HepG2 (cell line): Measurements from ENCODE around the gene CHN2. TPM values are rescaled to one million over a fixed set of nuclear protein-coding genes. Genes with fewer than 3 reads are reported as not detected.

Experiments
- ARNT ChIP-seq: fragments of 450-650 bp; IDR thresholded peaks from 2 replicates; pipeline ENCODE4 v1.6.1; 2017
- BATF2 ChIP-seq: sonication (generic); formaldehyde crosslinking; IDR thresholded peaks from 2 replicates; pipeline ENCODE4 v1.8.0; 2022; ENCODE audit warnings: mild to moderate bottlenecking, missing genetic modification reagents, moderate library complexity
- BRD4 ChIP-seq: sonication (generic); formaldehyde crosslinking; IDR thresholded peaks from 2 replicates; pipeline ENCODE4 v1.4.0; 2020; ENCODE audit warnings: missing genetic modification reagents
- GABPA ChIP-seq, 2 experiments: IDR thresholded peaks; 2 replicates each; pipeline ENCODE4 v1.6.1; 2011 to 2016; ENCODE audit warnings: low read depth in 2 of 2, low read length in 1 of 2, missing biosample characterization in 1 of 2, missing genetic modification characterization in 1 of 2
- PAXIP1 ChIP-seq: sonication (generic); formaldehyde crosslinking; conservative IDR thresholded peaks from 2 replicates; pipeline ENCODE4 v1.4.0; 2020; ENCODE audit warnings: mild to moderate bottlenecking, missing genetic modification reagents, moderate library complexity
- REST ChIP-seq, 2 experiments: IDR thresholded peaks; 2 replicates each; pipeline ENCODE4 v1.6.1; 2011 to 2012; ENCODE audit warnings: low read length in 2 of 2, borderline replicate concordance in 1 of 2, low read depth in 1 of 2, mild to moderate bottlenecking in 1 of 2, moderate library complexity in 1 of 2
- RXRB ChIP-seq: IDR thresholded peaks from 2 replicates; pipeline ENCODE4 v1.6.1; 2016; ENCODE audit warnings: borderline replicate concordance, missing genetic modification reagents, missing compliant biosample characterization
- SRF ChIP-seq: IDR thresholded peaks from 2 replicates; pipeline ENCODE4 v1.6.1; 2011; ENCODE audit warnings: mild to moderate bottlenecking, low read depth, low read length, moderate library complexity
- YEATS2 ChIP-seq: sonication (generic); formaldehyde crosslinking; IDR thresholded peaks from 2 replicates; pipeline ENCODE4 v1.4.0; 2020; ENCODE audit warnings: missing genetic modification reagents, borderline replicate concordance
- ZNF556 ChIP-seq: sonication (generic); formaldehyde crosslinking; IDR thresholded peaks from 2 replicates; pipeline ENCODE4 v1.4.0; 2020; ENCODE audit warnings: mild to moderate bottlenecking, missing genetic modification reagents, borderline replicate concordance
- ZNF672 ChIP-seq: sonication (generic); formaldehyde crosslinking; IDR thresholded peaks from 2 replicates; pipeline ENCODE4 v1.8.1; 2022; ENCODE audit warnings: missing genetic modification reagents
- ZNF746 ChIP-seq: sonication (generic); formaldehyde crosslinking; IDR thresholded peaks from 2 replicates; pipeline ENCODE4 v1.8.0; 2022; ENCODE audit warnings: mild to moderate bottlenecking, missing genetic modification reagents
- ZNF772 ChIP-seq: sonication (generic); formaldehyde crosslinking; IDR thresholded peaks from 2 replicates; pipeline ENCODE4 v1.5.0; 2020; ENCODE audit warnings: mild to moderate bottlenecking, missing genetic modification reagents
- ZNF83 ChIP-seq: sonication (generic); formaldehyde crosslinking; IDR thresholded peaks from 2 replicates; pipeline ENCODE4 v1.4.0; 2020; ENCODE audit warnings: missing genetic modification reagents, mild to moderate bottlenecking, borderline replicate concordance
- ZNF891 ChIP-seq: sonication (generic); formaldehyde crosslinking; IDR thresholded peaks from 2 replicates; pipeline ENCODE4 v1.5.0; 2020; ENCODE audit warnings: mild to moderate bottlenecking, missing genetic modification reagents
- polyA plus RNA-seq, 8 experiments: library from polyadenylated mRNA; depleted of rRNA in 3 of 8; stranded (reverse) in 7 of 8; unstranded in 1 of 8; fragments of >200 nt; fragmentation: Illumina TruSeq in 4 of 8; extraction: Trizol in 4 of 8; gene quantifications; 2 replicates each; pipeline versions ENCODE4 v1.2.1 to v1.2.3, GENCODE V29; 2011 to 2016; ENCODE audit warnings: low read depth in 4 of 8, missing spikeins in 1 of 8, mixed read lengths in 1 of 8; ENCODE audit not compliant: insufficient read depth in 1 of 8
- total RNA-seq, 5 experiments: library from RNA; depleted of rRNA; stranded (reverse); fragments of >200 nt; fragmentation: Illumina TruSeq; extraction: Trizol; gene quantifications; 2 replicates each; pipeline ENCODE4 v1.2.3, GENCODE V29; 2016; ENCODE audit warnings: low read depth in 1 of 5
- TF ChIP-seq, protein P1 (sequence below): sonication (generic); formaldehyde crosslinking; IDR thresholded peaks from 2 replicates; pipeline ENCODE4 v1.5.1; 2020; ENCODE audit warnings: missing genetic modification reagents, mild to moderate bottlenecking, borderline replicate concordance
- TF ChIP-seq, protein P2 (sequence below): sonication (generic); formaldehyde crosslinking; IDR thresholded peaks from 2 replicates; pipeline ENCODE4 v1.4.0; 2020; ENCODE audit warnings: missing genetic modification reagents

The CHN2 gene
- total and polyA plus RNA-seq, 2 of the 13 experiments (the other 11 are each of a cell fraction or from before 2014, with no cell fraction given), result 23.5 to 30.5 TPM

DNA sequence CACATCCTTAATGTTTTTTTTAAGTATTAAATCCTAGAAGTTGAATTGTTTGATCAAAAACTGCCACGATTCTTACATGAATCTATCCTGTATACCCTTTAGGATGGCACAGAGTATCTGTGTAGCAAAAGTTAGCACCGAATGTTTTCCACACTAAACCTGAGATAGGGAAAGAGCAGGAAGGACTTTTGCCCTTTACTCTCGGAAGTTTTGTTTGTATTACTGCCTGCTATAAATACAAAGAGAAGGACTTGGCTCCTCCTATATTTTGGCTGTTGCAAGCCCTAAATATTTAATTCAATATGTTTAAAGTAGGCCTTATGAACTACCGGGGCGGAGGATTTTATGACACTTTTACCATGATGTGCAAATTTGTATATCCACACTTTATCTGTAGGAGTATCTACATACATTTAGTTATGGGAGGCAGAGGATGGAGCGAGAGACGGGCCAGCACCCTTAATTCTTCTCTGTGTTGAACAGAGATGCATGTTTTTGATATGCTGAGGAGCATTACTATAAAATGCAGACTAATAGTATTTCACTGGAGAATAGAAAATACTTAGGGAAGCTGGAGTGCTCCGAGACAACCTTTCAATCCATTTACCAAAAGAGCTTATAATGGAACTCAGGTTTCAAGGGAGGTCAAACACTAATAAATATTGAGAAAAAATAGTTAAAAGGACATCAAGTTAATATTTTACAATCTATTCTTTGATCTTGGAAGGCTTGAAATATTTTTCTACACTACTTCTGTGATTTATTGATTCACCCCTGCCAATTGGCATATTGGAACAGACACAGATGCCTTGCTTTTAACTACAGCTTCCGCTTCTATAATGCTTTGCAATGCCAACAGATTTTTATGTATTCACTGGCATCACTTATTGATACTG, 97.4 kb downstream of the CHN2 start (continued):
- no peak for TF ChIP-seq BATF2 (CRISPR knock-in tag)
- TF ChIP-seq ZNF83 (CRISPR knock-in tag), result no peak
- TF ChIP-seq, protein P1, sequence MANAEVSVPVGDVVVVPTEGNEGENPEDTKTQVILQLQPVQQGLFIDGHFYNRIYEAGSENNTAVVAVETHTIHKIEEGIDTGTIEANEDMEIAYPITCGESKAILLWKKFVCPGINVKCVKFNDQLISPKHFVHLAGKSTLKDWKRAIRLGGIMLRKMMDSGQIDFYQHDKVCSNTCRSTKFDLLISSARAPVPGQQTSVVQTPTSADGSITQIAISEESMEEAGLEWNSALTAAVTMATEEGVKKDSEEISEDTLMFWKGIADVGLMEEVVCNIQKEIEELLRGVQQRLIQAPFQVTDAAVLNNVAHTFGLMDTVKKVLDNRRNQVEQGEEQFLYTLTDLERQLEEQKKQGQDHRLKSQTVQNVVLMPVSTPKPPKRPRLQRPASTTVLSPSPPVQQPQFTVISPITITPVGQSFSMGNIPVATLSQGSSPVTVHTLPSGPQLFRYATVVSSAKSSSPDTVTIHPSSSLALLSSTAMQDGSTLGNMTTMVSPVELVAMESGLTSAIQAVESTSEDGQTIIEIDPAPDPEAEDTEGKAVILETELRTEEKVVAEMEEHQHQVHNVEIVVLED, result no peak
- TF ChIP-seq RXRB (CRISPR knock-in tag), result peak; percentile 19; the same call in 1 of the 2 replicates
- no peak for TF ChIP-seq REST (IDR thresholded peaks at IDR 0.05; ENCODE audit: borderline replicate concordance in 1 of 2, low read depth in 1 of 2, low read length in 2 of 2)
- TF ChIP-seq ARNT, result no peak
- no peak for TF ChIP-seq ZNF556
- no peak for TF ChIP-seq ZNF891
- TF ChIP-seq, protein P2, sequence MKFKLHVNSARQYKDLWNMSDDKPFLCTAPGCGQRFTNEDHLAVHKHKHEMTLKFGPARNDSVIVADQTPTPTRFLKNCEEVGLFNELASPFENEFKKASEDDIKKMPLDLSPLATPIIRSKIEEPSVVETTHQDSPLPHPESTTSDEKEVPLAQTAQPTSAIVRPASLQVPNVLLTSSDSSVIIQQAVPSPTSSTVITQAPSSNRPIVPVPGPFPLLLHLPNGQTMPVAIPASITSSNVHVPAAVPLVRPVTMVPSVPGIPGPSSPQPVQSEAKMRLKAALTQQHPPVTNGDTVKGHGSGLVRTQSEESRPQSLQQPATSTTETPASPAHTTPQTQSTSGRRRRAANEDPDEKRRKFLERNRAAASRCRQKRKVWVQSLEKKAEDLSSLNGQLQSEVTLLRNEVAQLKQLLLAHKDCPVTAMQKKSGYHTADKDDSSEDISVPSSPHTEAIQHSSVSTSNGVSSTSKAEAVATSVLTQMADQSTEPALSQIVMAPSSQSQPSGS, result no peak
- TF ChIP-seq GABPA (IDR thresholded peaks at IDR 0.05; ENCODE audit: low read depth, low read length), result no peak
- TF ChIP-seq GABPA (CRISPR knock-in tag; IDR thresholded peaks at IDR 0.05; ENCODE audit: low read depth), result no peak; the same call in 1 of the 2 replicates
- no peak for TF ChIP-seq ZNF772 (CRISPR knock-in tag)
- peak; percentile 82 for TF ChIP-seq PAXIP1
- no peak for TF ChIP-seq SRF
- TF ChIP-seq BRD4 (CRISPR knock-in tag), result no peak
- TF ChIP-seq ZNF746 (CRISPR knock-in tag), result no peak
- TF ChIP-seq YEATS2 (CRISPR knock-in tag), result no peak
- no peak for TF ChIP-seq ZNF672 (CRISPR knock-in tag)
